ENCODE measurements around the gene MYPOP.
A peak's percentile ranks its signal among the peaks of the same experiment; 100 is the strongest.

Gene MYPOP

GRCh38 chr19:45927565-45928261, 25.3 kb upstream of the MYPOP start:
- Histone ChIP-seq H3K27ac (ENCODE audit: low read length) (no peak overlapping the region), H3K9ac (ENCODE audit: low read length) (peak overlapping the region; percentile 66), H3K4me1 (ENCODE audit: control insufficient read depth, low read depth, low read length) (peaks cover 4% of the 10 kb centered on the region), H3K36me3 (ENCODE audit: control insufficient read depth, low read depth, low read length) (no peaks in the 10 kb centered on the region), H3K27me3 (ENCODE audit: control insufficient read depth, insufficient read depth, low read length) (peaks cover 11% of the 10 kb centered on the region), H3K4me3 (ENCODE audit: low read length) (peak overlapping the region; percentile 68), H3K9me3 (ENCODE audit: control insufficient read depth, low read depth, low read length) (no peaks in the 10 kb centered on the region)

GRCh38 chr19:45924891-45925447, 22.6 kb upstream of the MYPOP start:
- H3K9ac ChIP-seq (ENCODE audit: low read length): no peak overlapping the region
- peaks cover 4% of the 10 kb centered on the region for H3K4me1 ChIP-seq (ENCODE audit: control insufficient read depth, low read depth, low read length)
- no peak overlapping the region for H3K27ac ChIP-seq (ENCODE audit: low read length)
- no peaks in the 10 kb centered on the region for H3K9me3 ChIP-seq (ENCODE audit: control insufficient read depth, low read depth, low read length)
- no peaks in the 10 kb centered on the region for H3K36me3 ChIP-seq (ENCODE audit: control insufficient read depth, low read depth, low read length)
- H3K27me3 ChIP-seq (ENCODE audit: control insufficient read depth, insufficient read depth, low read length): peaks cover 11% of the 10 kb centered on the region
- no peak overlapping the region for H3K4me3 ChIP-seq (ENCODE audit: low read length)

GRCh38 chr19:45922281-45922680, 19.9 kb upstream of the MYPOP start:
- no peak overlapping the region for H3K27ac ChIP-seq (ENCODE audit: low read length)
- no peak overlapping the region for H3K4me3 ChIP-seq (ENCODE audit: low read length)
- H3K36me3 ChIP-seq (ENCODE audit: control insufficient read depth, low read depth, low read length): no peaks in the 10 kb centered on the region
- H3K4me1 ChIP-seq (ENCODE audit: control insufficient read depth, low read depth, low read length): no peaks in the 10 kb centered on the region
- H3K27me3 ChIP-seq (ENCODE audit: control insufficient read depth, insufficient read depth, low read length): no peaks in the 10 kb centered on the region
- H3K9me3 ChIP-seq (ENCODE audit: control insufficient read depth, low read depth, low read length): no peaks in the 10 kb centered on the region
- no peak overlapping the region for H3K9ac ChIP-seq (ENCODE audit: low read length)

- Histone ChIP-seq H3K9ac (ENCODE audit: low read length) (no peak overlapping the region), H3K4me1 (ENCODE audit: control insufficient read depth, low read depth, low read length) (no peaks in the 10 kb centered on the region)
Observed at GRCh38 chr19:45920458-45920857, 18.0 kb upstream of the MYPOP start.

GRCh38 chr19:45919678-45920077, 17.3 kb upstream of the MYPOP start:
- Histone ChIP-seq H3K36me3 (ENCODE audit: control insufficient read depth, low read depth, low read length) (no peaks in the 10 kb centered on the region), H3K4me1 (ENCODE audit: control insufficient read depth, low read depth, low read length) (no peaks in the 10 kb centered on the region), H3K27ac (ENCODE audit: low read length) (no peak overlapping the region), H3K9me3 (ENCODE audit: control insufficient read depth, low read depth, low read length) (no peaks in the 10 kb centered on the region), H3K4me3 (ENCODE audit: low read length) (no peak overlapping the region), H3K27me3 (ENCODE audit: control insufficient read depth, insufficient read depth, low read length) (no peaks in the 10 kb centered on the region), H3K9ac (ENCODE audit: low read length) (no peak overlapping the region)

More at GRCh38 chr19:45920458-45920857, 18.0 kb upstream of the MYPOP start:
- no peaks in the 10 kb centered on the region for H3K9me3 ChIP-seq (ENCODE audit: control insufficient read depth, low read depth, low read length)
- no peaks in the 10 kb centered on the region for H3K27me3 ChIP-seq (ENCODE audit: control insufficient read depth, insufficient read depth, low read length)
- H3K4me3 ChIP-seq (ENCODE audit: low read length): no peak overlapping the region
- no peaks in the 10 kb centered on the region for H3K36me3 ChIP-seq (ENCODE audit: control insufficient read depth, low read depth, low read length)
- H3K27ac ChIP-seq (ENCODE audit: low read length): no peak overlapping the region

GRCh38 chr19:45918721-45919120, 16.3 kb upstream of the MYPOP start:
- no peaks in the 10 kb centered on the region for H3K9me3 ChIP-seq (ENCODE audit: control insufficient read depth, low read depth, low read length)
- no peaks in the 10 kb centered on the region for H3K36me3 ChIP-seq (ENCODE audit: control insufficient read depth, low read depth, low read length)
- no peak overlapping the region for H3K9ac ChIP-seq (ENCODE audit: low read length)
- no peak overlapping the region for H3K4me3 ChIP-seq (ENCODE audit: low read length)
- H3K4me1 ChIP-seq (ENCODE audit: control insufficient read depth, low read depth, low read length): no peaks in the 10 kb centered on the region
- H3K27ac ChIP-seq (ENCODE audit: low read length): no peak overlapping the region
- H3K27me3 ChIP-seq (ENCODE audit: control insufficient read depth, insufficient read depth, low read length): no peaks in the 10 kb centered on the region

GRCh38 chr19:45917421-45918091, 15.1 kb upstream of the MYPOP start:
- no peak overlapping the region for H3K9ac ChIP-seq (ENCODE audit: low read length)
- H3K4me1 ChIP-seq (ENCODE audit: control insufficient read depth, low read depth, low read length): no peaks in the 10 kb centered on the region
- H3K27me3 ChIP-seq (ENCODE audit: control insufficient read depth, insufficient read depth, low read length): no peaks in the 10 kb centered on the region
- H3K36me3 ChIP-seq (ENCODE audit: control insufficient read depth, low read depth, low read length): no peaks in the 10 kb centered on the region
- H3K27ac ChIP-seq (ENCODE audit: low read length): no peak overlapping the region
- H3K4me3 ChIP-seq (ENCODE audit: low read length): no peak overlapping the region
- H3K9me3 ChIP-seq (ENCODE audit: control insufficient read depth, low read depth, low read length): no peaks in the 10 kb centered on the region

- no peaks in the 10 kb centered on the region for H3K27me3 ChIP-seq (ENCODE audit: control insufficient read depth, insufficient read depth, low read length)
- H3K4me1 ChIP-seq (ENCODE audit: control insufficient read depth, low read depth, low read length): no peaks in the 10 kb centered on the region
- H3K27ac ChIP-seq (ENCODE audit: low read length): no peak within 1 kb of the TSS
Observed at GRCh38 chr19:45913874-45914830, 11.7 kb upstream of the MYPOP start, which contains the start of gene NANOS2. TSS of gene NANOS2 (minus strand) at chr19:45914778. CDS start at chr19:45914693, 85 bp downstream.

GRCh38 chr19:45911291-45911690, 8.9 kb upstream of the MYPOP start:
- Histone ChIP-seq H3K27ac (ENCODE audit: low read length) (no peak overlapping the region), H3K9ac (ENCODE audit: low read length) (no peak overlapping the region), H3K4me3 (ENCODE audit: low read length) (no peak overlapping the region), H3K36me3 (ENCODE audit: control insufficient read depth, low read depth, low read length) (no peaks in the 10 kb centered on the region), H3K27me3 (ENCODE audit: control insufficient read depth, insufficient read depth, low read length) (no peaks in the 10 kb centered on the region), H3K4me1 (ENCODE audit: control insufficient read depth, low read depth, low read length) (no peaks in the 10 kb centered on the region), H3K9me3 (ENCODE audit: control insufficient read depth, low read depth, low read length) (no peaks in the 10 kb centered on the region)

More at GRCh38 chr19:45913874-45914830, 11.7 kb upstream of the MYPOP start, which contains the start of gene NANOS2:
- no peak within 1 kb of the TSS for H3K9ac ChIP-seq (ENCODE audit: low read length)
- H3K9me3 ChIP-seq (ENCODE audit: control insufficient read depth, low read depth, low read length): no peaks in the 10 kb centered on the region
- no peak within 1 kb of the TSS for H3K4me3 ChIP-seq (ENCODE audit: low read length)
- H3K36me3 ChIP-seq (ENCODE audit: control insufficient read depth, low read depth, low read length): no peaks in the 10 kb centered on the region

GRCh38 chr19:45908956-45909355, 6.5 kb upstream of the MYPOP start:
- H3K27ac ChIP-seq (ENCODE audit: low read length): no peak overlapping the region
- no peak overlapping the region for H3K9ac ChIP-seq (ENCODE audit: low read length)
- no peak overlapping the region for H3K4me3 ChIP-seq (ENCODE audit: low read length)
- H3K27me3 ChIP-seq (ENCODE audit: control insufficient read depth, insufficient read depth, low read length): no peaks in the 10 kb centered on the region
- no peaks in the 10 kb centered on the region for H3K9me3 ChIP-seq (ENCODE audit: control insufficient read depth, low read depth, low read length)
- H3K4me1 ChIP-seq (ENCODE audit: control insufficient read depth, low read depth, low read length): no peaks in the 10 kb centered on the region
- no peaks in the 10 kb centered on the region for H3K36me3 ChIP-seq (ENCODE audit: control insufficient read depth, low read depth, low read length)

- Histone ChIP-seq H3K27me3 (ENCODE audit: control insufficient read depth, insufficient read depth, low read length) (peaks cover 9% of the 10 kb centered on the region), H3K9me3 (ENCODE audit: control insufficient read depth, low read depth, low read length) (no peaks in the 10 kb centered on the region), H3K27ac (ENCODE audit: low read length) (no peak overlapping the region), H3K4me1 (ENCODE audit: control insufficient read depth, low read depth, low read length) (no peaks in the 10 kb centered on the region), H3K36me3 (ENCODE audit: control insufficient read depth, low read depth, low read length) (no peaks in the 10 kb centered on the region), H3K4me3 (ENCODE audit: low read length) (no peak overlapping the region), H3K9ac (ENCODE audit: low read length) (no peak overlapping the region)
Observed at GRCh38 chr19:45906221-45906620, 3.8 kb upstream of the MYPOP start.

Measured in iPS-18a (cell line).